T-helper 1 cell treated with Interleukin-12 subunit alpha and Interleukin-12 subunit beta and Interleukin-4 antibody, amounts not matched to agents 30 ng/mL and 1 ng/mL, for 36 hours (primary cell): Measurements from ENCODE around the gene RBMS3. TPM values are rescaled to one million over a fixed set of nuclear protein-coding genes. Genes with fewer than 3 reads are reported as not detected.
"Not testable (repeated sequence)": the region's sequence is repeated elsewhere in the genome, so short reads cannot be mapped to it uniquely, and the experiment has no call there.

Experiments
- intact Hi-C: fragments of 100-400 bp; cut with micrococcal nuclease; formaldehyde crosslinking; loops from one replicate; pipeline ENCODE4 v1.15.1; 2024
- total RNA-seq: library from RNA; stranded (reverse); gene quantifications from 2 replicates; pipeline ENCODE4 v1.2.3, GENCODE V29; 2022

Gene RBMS3
- total RNA-seq, 1 donor from 2014 or later = 4.1 TPM

GRCh38 chr3:30044515-30044914, 763.6 kb downstream of the RBMS3 start:
- intact Hi-C loops = loop anchor here (5.0 to 10.0 kb wide), 3 partner anchors 273 to 1650 kb away; no protein-coding TSS in a partner anchor

- intact Hi-C loops = loop anchor here (10.0 kb wide), 1 partner anchor 1646 kb away; no protein-coding TSS in a partner anchor
These were observed 767.6 kb downstream of the RBMS3 start for GRCh38 chr3:30048431-30048830.

- intact Hi-C loops = not testable (repeated sequence)
These were observed 769.2 kb downstream of the RBMS3 start for GRCh38 chr3:30050116-30050515.

DNA sequence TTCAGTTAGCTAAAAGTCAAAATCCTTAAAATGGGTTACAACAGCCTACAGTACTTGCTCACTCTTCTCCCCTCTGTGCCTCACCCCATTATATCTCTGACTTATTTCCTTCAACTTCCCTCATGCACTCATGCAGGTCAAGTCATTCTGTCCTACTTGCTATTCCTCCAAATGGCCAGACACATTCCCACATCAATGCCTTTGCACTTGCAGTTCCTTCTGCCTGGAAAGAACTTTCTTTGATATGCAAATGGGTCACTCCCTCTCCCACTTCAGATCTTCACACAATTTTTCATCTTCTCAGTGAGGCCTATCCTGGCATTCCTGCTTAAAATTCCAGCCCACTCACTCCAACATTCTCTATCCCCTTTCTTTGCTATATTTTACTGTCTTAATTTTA, 778.4 kb downstream of the RBMS3 start:
- intact Hi-C loops = no loop called here
